HG03565 (cell line): ENCODE results near the gene FBN2.
"Not testable (repeated sequence)": the region's sequence is repeated elsewhere in the genome, so short reads cannot be mapped to it uniquely, and the experiment has no call there.

ENCODE experiments used
- ATAC-seq: cut with Tn5 transposase; IDR thresholded peaks from one replicate; pipeline ENCODE4 v1.9.1; 2021; ENCODE audit warnings: mild to moderate bottlenecking, moderate library complexity; ENCODE audit not compliant: unreplicated experiment

FBN2 gene

GRCh38 chr5:128432913-128433440 lies 105.1 kb downstream of the FBN2 start:
- no peak for ATAC-seq

DNA sequence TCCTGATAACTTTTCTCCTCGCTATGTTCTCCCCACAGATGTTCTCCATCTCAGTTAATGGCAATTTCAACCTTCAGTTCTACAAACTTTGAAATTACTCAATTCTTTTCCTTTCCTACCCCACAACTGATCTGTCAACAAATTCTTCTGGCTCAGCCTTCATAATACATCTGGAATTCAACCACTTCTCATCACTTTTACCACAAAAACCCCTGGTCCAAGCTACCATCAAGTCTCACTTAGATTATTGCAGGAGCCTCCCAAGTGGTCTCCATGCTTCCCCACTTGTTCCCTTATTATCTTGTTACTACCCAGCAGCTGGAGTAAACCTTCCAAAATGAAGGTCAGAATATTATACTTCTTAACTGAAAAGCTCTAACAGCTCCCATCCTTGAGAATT lies 110.1 kb downstream of the FBN2 start:
- ATAC-seq: no peak

DNA sequence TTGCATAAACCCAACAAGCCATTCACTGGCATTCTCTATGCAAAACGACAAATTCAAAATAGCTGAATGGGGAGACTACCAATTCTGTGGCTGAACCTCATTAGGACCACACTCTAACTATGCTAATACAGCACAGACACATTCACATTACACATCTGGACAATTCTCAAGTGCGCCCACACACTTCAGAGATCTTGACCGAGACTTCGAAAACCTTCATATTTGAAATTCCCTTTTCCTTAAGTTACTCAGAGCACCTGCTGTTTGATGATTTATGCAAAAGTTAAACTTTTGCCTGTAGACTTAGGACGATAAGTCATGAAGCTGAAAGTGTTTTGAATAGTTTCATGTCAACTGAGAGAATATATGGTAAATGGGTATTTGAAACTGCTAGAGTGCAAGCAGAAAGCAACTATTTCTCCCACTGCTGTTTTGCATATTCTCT lies 111.9 kb downstream of the FBN2 start:
- ATAC-seq: peak; percentile 86

GRCh38 chr5:128424646-128425045 lies 113.4 kb downstream of the FBN2 start:
- no peak for ATAC-seq

DNA sequence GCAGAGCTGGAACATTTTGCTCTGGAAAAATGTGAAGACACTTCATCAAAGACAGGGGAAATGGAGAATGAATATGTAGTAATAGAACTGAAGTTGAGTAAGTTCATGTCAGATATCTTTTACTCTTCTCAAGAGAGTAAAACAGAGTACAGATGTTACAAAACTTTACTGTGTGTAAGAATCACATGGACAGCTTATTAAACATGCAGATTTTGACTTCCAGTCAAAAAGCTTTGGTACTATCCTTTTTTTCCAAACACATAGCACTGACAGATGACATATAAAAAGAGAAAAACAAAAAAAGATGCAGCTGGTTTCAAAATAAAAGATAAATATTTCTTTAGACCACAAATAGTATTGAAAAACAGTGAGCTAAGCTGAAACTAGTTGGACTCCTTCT lies 115.4 kb downstream of the FBN2 start:
- no peak for ATAC-seq

- no peak for ATAC-seq
Observed at GRCh38 chr5:128414469-128414868, 123.6 kb downstream of the FBN2 start.

GRCh38 chr5:128413356-128413755 lies 124.7 kb downstream of the FBN2 start:
- no peak for ATAC-seq

- ATAC-seq: no peak
Observed at GRCh38 chr5:128412145-128412930, 125.7 kb downstream of the FBN2 start.

- ATAC-seq: no peak
Observed at GRCh38 chr5:128409166-128409800, 128.8 kb downstream of the FBN2 start.

DNA sequence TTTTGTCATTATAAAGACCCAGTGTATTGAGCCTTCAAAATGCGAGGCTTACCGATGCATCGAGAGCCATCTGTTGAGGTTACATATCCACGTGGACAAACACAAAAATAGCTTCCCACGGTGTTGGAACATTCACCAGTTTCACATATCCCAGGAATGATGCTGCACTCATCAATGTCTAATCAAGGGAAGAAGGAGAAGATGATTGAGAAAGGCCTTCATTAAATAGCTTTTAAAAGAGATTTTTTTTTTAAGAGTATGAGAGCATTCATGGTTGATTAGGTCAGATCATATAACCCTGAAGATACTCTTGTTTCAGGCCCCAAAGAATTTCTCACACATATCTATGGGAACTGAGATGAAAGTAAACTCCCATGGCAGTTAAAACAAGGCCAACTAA lies 129.4 kb downstream of the FBN2 start:
- no peak for ATAC-seq

DNA sequence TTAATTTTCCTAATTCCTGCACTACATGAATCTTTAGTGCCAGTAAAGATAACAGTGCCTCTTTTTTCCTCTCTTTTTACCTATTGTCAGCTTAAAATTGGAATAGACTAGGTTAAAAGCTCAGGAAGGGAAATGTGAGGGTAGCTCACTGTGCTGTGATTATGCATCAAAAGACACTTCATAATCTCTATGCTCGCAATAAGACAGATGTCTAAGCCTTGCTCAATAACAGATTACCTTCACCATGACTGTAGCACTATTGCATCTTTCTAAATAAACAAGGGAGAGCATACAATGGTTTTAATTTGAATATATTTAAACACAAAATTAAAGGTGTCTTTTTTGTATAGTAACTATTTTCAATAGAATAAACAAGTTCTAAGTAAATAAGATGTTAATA lies 130.1 kb downstream of the FBN2 start:
- ATAC-seq: no peak

- no peak for ATAC-seq
Observed at GRCh38 chr5:128406803-128407202, 131.2 kb downstream of the FBN2 start.

GRCh38 chr5:128405159-128405558 lies 132.9 kb downstream of the FBN2 start:
- no peak for ATAC-seq

DNA sequence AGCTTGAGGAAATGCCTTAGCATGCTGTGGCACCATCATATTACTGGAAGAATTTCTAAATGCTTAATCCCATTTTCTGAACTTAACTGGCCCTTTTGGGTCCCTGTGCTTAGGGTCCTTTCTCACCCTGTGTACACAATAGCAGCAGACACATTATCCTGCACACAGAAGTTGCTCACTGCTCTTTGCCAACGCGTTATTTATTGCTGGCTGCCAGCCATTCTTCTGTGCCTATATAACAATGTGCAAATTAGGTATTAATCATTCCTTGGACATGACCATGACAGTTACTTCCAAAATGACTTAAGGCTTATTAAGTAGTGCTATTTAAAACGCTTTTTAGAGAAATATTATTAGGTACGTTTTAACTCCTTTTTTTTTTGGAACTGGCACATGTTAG lies 134.7 kb downstream of the FBN2 start:
- ATAC-seq: no peak

- ATAC-seq: no peak
Observed at GRCh38 chr5:128402506-128402905, 135.5 kb downstream of the FBN2 start.

GRCh38 chr5:128400766-128401165 lies 137.3 kb downstream of the FBN2 start:
- ATAC-seq: not testable (repeated sequence)

GRCh38 chr5:128399111-128399510 lies 138.9 kb downstream of the FBN2 start:
- no peak for ATAC-seq

GRCh38 chr5:128397876-128398275 lies 140.2 kb downstream of the FBN2 start:
- ATAC-seq: no peak

DNA sequence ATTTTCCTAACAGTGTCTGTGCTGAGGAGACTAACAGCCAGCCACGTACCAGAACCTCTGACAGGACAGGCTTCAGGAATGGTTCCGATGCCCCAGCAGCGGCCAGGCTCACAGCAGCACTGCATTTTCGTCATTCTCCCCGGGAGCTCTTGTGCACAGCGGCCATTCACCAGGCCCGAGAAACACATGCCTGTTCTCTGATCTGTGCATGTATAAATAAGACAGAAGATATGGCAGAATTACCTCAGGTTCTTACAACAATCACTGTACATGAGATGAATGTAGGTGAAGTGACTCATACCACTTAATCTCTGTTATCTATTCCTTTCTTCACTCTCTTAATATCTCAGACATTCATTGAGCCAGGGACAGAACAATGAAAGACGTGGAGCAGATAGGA lies 143.0 kb downstream of the FBN2 start:
- no peak for ATAC-seq

- ATAC-seq: no peak
Observed at GRCh38 chr5:128384068-128384467, 154.0 kb downstream of the FBN2 start.

- ATAC-seq: no peak
Observed at GRCh38 chr5:128380337-128380736, 157.7 kb downstream of the FBN2 start.

- ATAC-seq: no peak
Observed at GRCh38 chr5:128378632-128379031, 159.4 kb downstream of the FBN2 start.
